OCI-LY7 (cell line): ENCODE data around the gene ZNF213.

ENCODE experiments used
- CTCF ChIP-seq: fragments of 200-600 bp; sonication (generic); conservative IDR thresholded peaks from 2 replicates; pipeline ENCODE4 v1.5.1; 2014; ENCODE audit warnings: mild to moderate bottlenecking, antibody characterized with exemption, low read length, moderate library complexity, mixed read lengths
- EZH2phosphoT487 ChIP-seq: fragments of 200-600 bp; sonication (generic); IDR thresholded peaks from 2 replicates; pipeline ENCODE4 v1.6.1; 2018; ENCODE audit warnings: low read depth, borderline replicate concordance, mild to moderate bottlenecking, mixed run types, antibody characterized with exemption, low read length, moderate library complexity, mixed read lengths

GRCh38 chr16:3097266-3097665 lies 37.6 kb upstream of the ZNF213 start:
- TF ChIP-seq CTCF (no peak), EZH2phosphoT487 (no peak)
